HG03442 (cell line): Measurements from ENCODE around the gene CCDC106.

Experiments used
- ATAC-seq: cut with Tn5 transposase; IDR thresholded peaks from one replicate; pipeline ENCODE4 v1.9.1; 2021; ENCODE audit warnings: mild to moderate bottlenecking, moderate library complexity; ENCODE audit not compliant: unreplicated experiment

CCDC106 gene

GRCh38 chr19:55647732-55648584 is at the start of gene CCDC106:
Gene CCDC106, plus strand, starts transcription at chr19:55648212. Its CDS starts 835 bp downstream, at chr19:55649047.
- ATAC-seq: no peak

- ATAC-seq: peak; percentile 51
Observed at GRCh38 chr19:55598719-55599467, 49.1 kb upstream of the CCDC106 start.

- ATAC-seq: peak; percentile 44
Observed at GRCh38 chr19:55599468-55599841, 48.6 kb upstream of the CCDC106 start, which contains the start of gene FIZ1. Gene FIZ1, minus strand, starts transcription at chr19:55599517. Its CDS starts 1,652 bp downstream, at chr19:55597865.

GRCh38 chr19:55599842-55600661 is 48.0 kb upstream of the CCDC106 start, which contains the start of gene ZNF524:
Gene ZNF524, plus strand, starts transcription at chr19:55600288. Its CDS starts 1,825 bp downstream, at chr19:55602113.
- peak; percentile 35 for ATAC-seq

- no peak for ATAC-seq
Observed at GRCh38 chr19:55600662-55601028, 47.4 kb upstream of the CCDC106 start.

- no peak for ATAC-seq
Observed at GRCh38 chr19:55601084-55601483, 46.9 kb upstream of the CCDC106 start.

- ATAC-seq: no peak
Observed at GRCh38 chr19:55602104-55603001, 45.7 kb upstream of the CCDC106 start.

- ATAC-seq: no peak
Observed at GRCh38 chr19:55603115-55603514, 44.9 kb upstream of the CCDC106 start.

GRCh38 chr19:55603581-55604292 is 44.3 kb upstream of the CCDC106 start:
- ATAC-seq: no peak

GRCh38 chr19:55605207-55605636 is 42.8 kb upstream of the CCDC106 start:
- peak; percentile 73 for ATAC-seq

- ATAC-seq: peak; percentile 15
Observed at GRCh38 chr19:55605637-55606470, 42.2 kb upstream of the CCDC106 start, which contains the start of gene ZNF865. Gene ZNF865, plus strand, starts transcription at chr19:55605647. Its CDS starts 7,972 bp downstream, at chr19:55613619.

GRCh38 chr19:55606471-55606787 is 41.6 kb upstream of the CCDC106 start:
- no peak for ATAC-seq

GRCh38 chr19:55606817-55607216 is 41.2 kb upstream of the CCDC106 start:
- ATAC-seq: no peak

- ATAC-seq: no peak
Observed at GRCh38 chr19:55609326-55609725, 38.7 kb upstream of the CCDC106 start.

- ATAC-seq: no peak
Observed at GRCh38 chr19:55611300-55611982, 36.6 kb upstream of the CCDC106 start.

- ATAC-seq: no peak
Observed at GRCh38 chr19:55611983-55612645, 35.9 kb upstream of the CCDC106 start.

- ATAC-seq: no peak
Observed at GRCh38 chr19:55613396-55613795, 34.6 kb upstream of the CCDC106 start.
